K562 (cell line): ENCODE results near the gene PAX2. TPM values are rescaled to one million over a fixed set of nuclear protein-coding genes. Genes with fewer than 3 reads are reported as not detected.

Source experiments
- ATAC-seq: fragments of 200-7000 bp; cut with Tn5 transposase; 3 replicates; pipeline ENCODE4 v1.9.1; 2020; ENCODE audit warnings: moderate library complexity
- BruUV-seq: library from RNA; stranded (reverse); fragments of 400-500 nt; replicated peaks from 2 replicates; lab custom pipeline; 2021; lab: Mats Ljungman, UMichigan
- CTCF ChIA-PET: fragments of 300-600 bp; formaldehyde crosslinking; extraction: SDS; loops from one replicate; lab custom pipeline; 2021; ENCODE audit warnings: low intra/inter-chr PET ratio; lab: Yijun Ruan, JAX
- POLR2A ChIA-PET: fragments of 300-600, 350-650 bp; sonication (Branson Sonifier 250); formaldehyde crosslinking; extraction: SDS; loops from one replicate; lab custom pipeline; 2021; ENCODE audit warnings: antibody characterized with exemption, inconsistent platforms; lab: Yijun Ruan, JAX
- DNase-seq, 4 experiments: peaks; one replicate each; pipeline versions ENCODE4 v3.0.0 to v3.0.0-alpha.2; 2011 to 2018; ENCODE audit warnings: low spot score in 3 of 4, mixed read lengths in 3 of 4; ENCODE audit errors: extremely low read depth in 1 of 4
- FAIRE-seq: peaks from 2 replicates; lab custom pipeline; 2011; peaks lifted over from hg19 to GRCh38; lab: Jason Lieb, UNC
- H2AFZ ChIP-seq: 2 replicates; pipeline ENCODE4 v1.6.0; 2011; ENCODE audit warnings: low read depth, low read length, control low read depth, inconsistent platforms
- H3K27ac ChIP-seq: fragments of 200-600 bp; 3 replicates; pipeline ENCODE4 v1.8.0; 2011; ENCODE audit warnings: low read depth, mild to moderate bottlenecking, control low read depth, inconsistent platforms, low read length, moderate library complexity, mixed read lengths; ENCODE audit errors: extremely low read depth
- H3K27me3 ChIP-seq, 2 experiments: fragments of 300-600 bp in 1 of 2; 2 replicates in 1 of 2; 3 replicates in 1 of 2; pipeline versions ENCODE4 v1.6.0 to v1.8.0; 2011; ENCODE audit warnings: inconsistent platforms in 2 of 2, low read length in 2 of 2, mild to moderate bottlenecking in 1 of 2, mixed read lengths in 1 of 2, moderate library complexity in 1 of 2; ENCODE audit not compliant: control insufficient read depth in 2 of 2, insufficient read depth in 2 of 2
- H3K36me3 ChIP-seq: fragments of 300-600 bp; 3 replicates; pipeline ENCODE4 v1.8.0; 2011; ENCODE audit warnings: mild to moderate bottlenecking, low read length, inconsistent platforms; ENCODE audit not compliant: control insufficient read depth, insufficient read depth
- H3K4me1 ChIP-seq, 2 experiments: fragments of 200-600 bp in 1 of 2; replicated peaks in 1 of 2; 2 replicates in 1 of 2; 3 replicates in 1 of 2; pipeline versions ENCODE4 v1.5.1 to v1.8.0; 2011; ENCODE audit warnings: inconsistent platforms in 2 of 2, low read length in 2 of 2, mild to moderate bottlenecking in 1 of 2, mixed read lengths in 1 of 2, moderate library complexity in 1 of 2; ENCODE audit not compliant: control insufficient read depth in 2 of 2, insufficient read depth in 2 of 2
- H3K4me2 ChIP-seq: 2 replicates; pipeline ENCODE4 v1.6.1; 2011; ENCODE audit warnings: low read length, control low read depth, inconsistent platforms, mixed read lengths; ENCODE audit not compliant: insufficient read depth
- H3K4me3 ChIP-seq: fragments of 200-600 bp; sonication (generic), shearing (Covaris generic); 2 replicates; pipeline ENCODE4 v1.5.1; 2016; ENCODE audit warnings: control low read depth, inconsistent platforms
- H3K79me2 ChIP-seq: fragments of 200-600 bp; 3 replicates; pipeline ENCODE4 v1.8.0; 2011; ENCODE audit warnings: low read length, inconsistent platforms; ENCODE audit not compliant: control insufficient read depth, insufficient read depth
- H3K9ac ChIP-seq, 2 experiments: 2 replicates each; pipeline versions ENCODE4 v1.6.0 to v1.6.1; 2011; ENCODE audit warnings: low read depth in 2 of 2, low read length in 2 of 2, control low read depth in 1 of 2, inconsistent platforms in 1 of 2, mild to moderate bottlenecking in 1 of 2, mixed read lengths in 1 of 2; ENCODE audit not compliant: insufficient read depth in 1 of 2
- H3K9me1 ChIP-seq: one replicate; pipeline ENCODE4 v1.6.0; 2011; ENCODE audit warnings: inconsistent platforms, mild to moderate bottlenecking, low read length, moderate library complexity; ENCODE audit not compliant: control insufficient read depth, insufficient read depth
- H3K9me3 ChIP-seq: replicated peaks from 2 replicates; pipeline ENCODE4 v1.5.1; 2011; ENCODE audit warnings: low read depth, low read length, inconsistent platforms; ENCODE audit not compliant: control insufficient read depth, insufficient read depth
- H4K20me1 ChIP-seq: replicated peaks from 2 replicates; pipeline ENCODE4 v1.6.1; 2011; ENCODE audit warnings: low read length, inconsistent platforms, mixed read lengths; ENCODE audit not compliant: control insufficient read depth, insufficient read depth
- ASH1L ChIP-seq: fragments of 450-650 bp; IDR thresholded peaks from 2 replicates; pipeline ENCODE4 v1.6.1; 2018; ENCODE audit warnings: borderline replicate concordance, mild to moderate bottlenecking, low read depth; ENCODE audit not compliant: partially characterized antibody
- ESRRB ChIP-seq: fragments of 250-450 bp; sonication (Bioruptor Pico); IDR thresholded peaks from 2 replicates; pipeline ENCODE4 v1.5.0; 2020; ENCODE audit warnings: mild to moderate bottlenecking, moderate library complexity, borderline replicate concordance
- GABPB2 ChIP-seq: fragments of 250-450 bp; sonication (Bioruptor Pico); conservative IDR thresholded peaks from 2 replicates; pipeline ENCODE4 v1.5.1; 2021; ENCODE audit warnings: mild to moderate bottlenecking
- LCOR ChIP-seq: sonication (generic); formaldehyde crosslinking; IDR thresholded peaks from 2 replicates; pipeline ENCODE4 v1.8.0; 2022; ENCODE audit warnings: mild to moderate bottlenecking, missing genetic modification reagents
- MIER1 ChIP-seq: fragments of 450-650 bp; IDR thresholded peaks from 2 replicates; pipeline ENCODE4 v1.6.1; 2016; ENCODE audit warnings: antibody characterized with exemption, mild to moderate bottlenecking, low read depth
- NR2F6 ChIP-seq: fragments of 450-650 bp; formaldehyde crosslinking; IDR thresholded peaks from 2 replicates; pipeline ENCODE4 v1.4.0; 2020; ENCODE audit warnings: mild to moderate bottlenecking
- NRF1 ChIP-seq, 2 experiments: fragments of 450-650 bp; IDR thresholded peaks in 1 of 2; conservative IDR thresholded peaks in 1 of 2; 2 replicates each; pipeline ENCODE4 v1.6.1; 2014; ENCODE audit warnings: mild to moderate bottlenecking in 2 of 2
- RAD51 ChIP-seq: fragments of 450-650 bp; IDR thresholded peaks from 2 replicates; pipeline ENCODE4 v1.7.1; 2016; ENCODE audit warnings: low read depth, mild to moderate bottlenecking, borderline replicate concordance
- SAFB2 ChIP-seq: fragments of 200-400 bp; formaldehyde crosslinking; IDR thresholded peaks from 2 replicates; pipeline ENCODE4 v1.6.1; 2018; ENCODE audit warnings: borderline replicate concordance, low read length, low read depth, moderate library complexity; ENCODE audit not compliant: severe bottlenecking
- SNRNP70 ChIP-seq: fragments of 200-400 bp; formaldehyde crosslinking; optimal IDR thresholded peaks from 2 replicates; pipeline ENCODE3; 2017; ENCODE audit warnings: low read depth, low read length
- STAG1 ChIP-seq: sonication (generic); formaldehyde crosslinking; IDR thresholded peaks from 2 replicates; pipeline ENCODE4 v1.5.0; 2020; ENCODE audit warnings: missing genetic modification reagents, borderline replicate concordance
- TAF7 ChIP-seq: fragments of 450-650 bp; IDR thresholded peaks from 2 replicates; pipeline ENCODE4 v1.6.1; 2016; ENCODE audit warnings: missing genetic modification characterization, missing compliant biosample characterization
- ZNF3 ChIP-seq: fragments of 250-450 bp; sonication (Bioruptor Pico); IDR thresholded peaks from 2 replicates; pipeline ENCODE4 v1.5.0; 2021; ENCODE audit warnings: mild to moderate bottlenecking, moderate library complexity
- WGBS: fragments of 100-300 bp; shearing (Covaris generic); methylation state at CpG from one replicate; pipeline ENCODE4 v1.1.6; 2016; ENCODE audit warnings: low coverage, mixed read lengths; ENCODE audit not compliant: insufficient coverage; ENCODE audit errors: missing lambda C conversion rate; 5-methylcytosine and 5-hydroxymethylcytosine counted together
- in situ Hi-C: fragments of 300-500 bp; cut with MboI; formaldehyde crosslinking; loops from 4 replicates; pipeline ENCODE4 v1.15.0; 2018; ENCODE audit warnings: inconsistent platforms, mixed read lengths
- intact Hi-C: fragments of 100-400 bp; cut with micrococcal nuclease; formaldehyde crosslinking; loops from 2 replicates; pipeline ENCODE4 v1.14.2; 2022
- polyA plus RNA-seq, 8 experiments: library from polyadenylated mRNA; depleted of rRNA in 4 of 8; stranded (reverse) in 5 of 8; unstranded in 3 of 8; fragments of >200 nt; fragmentation: Nextera tagmentation in 2 of 8; fragmentation: Illumina TruSeq in 1 of 8; extraction: Ambion mirVana in 2 of 8; extraction: Trizol in 1 of 8; gene quantifications; 2 replicates each; pipeline versions ENCODE4 v1.2.1 to v1.2.3, GENCODE V29; 2011 to 2014; ENCODE audit warnings: inconsistent platforms in 1 of 8, missing spikeins in 1 of 8
- total RNA-seq, 7 experiments: library from RNA; depleted of rRNA in 6 of 7; stranded (reverse); fragments of >200 nt in 6 of 7; fragmentation: Illumina TruSeq in 2 of 7; extraction: Trizol in 2 of 7; gene quantifications; 2 replicates each; pipeline versions ENCODE4 v1.2.1 to v1.2.3, GENCODE V29; 2011 to 2021; ENCODE audit warnings: low replicate concordance in 1 of 7
- TF ChIP-seq, protein P1 (sequence below): fragments of 450-650 bp; IDR thresholded peaks from 2 replicates; pipeline ENCODE4 v1.6.1; 2014; ENCODE audit warnings: low read depth, mild to moderate bottlenecking, moderate library complexity, borderline replicate concordance
- TF ChIP-seq, protein P2 (sequence below): fragments of 450-650 bp; formaldehyde crosslinking; IDR thresholded peaks from 2 replicates; pipeline ENCODE4 v1.4.0; 2020; ENCODE audit warnings: mild to moderate bottlenecking, mixed read lengths

PAX2 gene
- total and polyA plus RNA-seq, 9 of the 15 experiments (the other 6 are each of a cell fraction or from before 2014, with no cell fraction given), result not detected

DNA sequence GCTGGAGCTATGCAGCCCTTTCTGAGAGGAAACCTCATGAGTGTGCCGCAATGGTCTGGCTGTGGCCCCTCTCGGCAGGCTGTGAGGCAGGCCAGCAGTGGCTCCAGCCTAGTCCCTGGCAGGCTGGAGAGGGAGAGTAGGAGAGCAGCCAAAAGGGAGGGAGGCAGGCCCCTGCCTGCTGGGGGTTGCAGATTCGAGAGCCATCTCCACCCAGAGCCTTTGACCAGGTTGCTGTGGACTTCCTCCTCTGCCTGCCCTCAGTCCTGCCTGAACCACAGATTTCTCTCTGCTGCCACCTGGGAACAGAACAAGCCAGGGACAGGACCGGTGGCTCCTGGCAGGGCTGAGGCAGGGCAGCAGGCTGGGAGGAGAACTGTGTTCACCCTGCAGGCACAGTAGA, 13.9 kb downstream of the PAX2 start:
- TF ChIP-seq TAF7 (tag) (no peak), MIER1 (no peak), NR2F6 (no peak), LCOR (no peak), ZNF3 (CRISPR knock-in tag) (no peak), ESRRB (no peak), RAD51 (no peak), SAFB2 (no peak), NRF1 (conservative IDR thresholded peaks at IDR 0.05 in 1 of 2, IDR thresholded peaks at IDR 0.05 in 1 of 2) (no peak), STAG1 (CRISPR knock-in tag) (no peak), ASH1L (no peak), GABPB2 (CRISPR knock-in tag) (no peak), SNRNP70 (no peak)
- TF ChIP-seq, protein P1, sequence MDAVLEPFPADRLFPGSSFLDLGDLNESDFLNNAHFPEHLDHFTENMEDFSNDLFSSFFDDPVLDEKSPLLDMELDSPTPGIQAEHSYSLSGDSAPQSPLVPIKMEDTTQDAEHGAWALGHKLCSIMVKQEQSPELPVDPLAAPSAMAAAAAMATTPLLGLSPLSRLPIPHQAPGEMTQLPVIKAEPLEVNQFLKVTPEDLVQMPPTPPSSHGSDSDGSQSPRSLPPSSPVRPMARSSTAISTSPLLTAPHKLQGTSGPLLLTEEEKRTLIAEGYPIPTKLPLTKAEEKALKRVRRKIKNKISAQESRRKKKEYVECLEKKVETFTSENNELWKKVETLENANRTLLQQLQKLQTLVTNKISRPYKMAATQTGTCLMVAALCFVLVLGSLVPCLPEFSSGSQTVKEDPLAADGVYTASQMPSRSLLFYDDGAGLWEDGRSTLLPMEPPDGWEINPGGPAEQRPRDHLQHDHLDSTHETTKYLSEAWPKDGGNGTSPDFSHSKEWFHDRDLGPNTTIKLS, result no peak
- TF ChIP-seq, protein P2, sequence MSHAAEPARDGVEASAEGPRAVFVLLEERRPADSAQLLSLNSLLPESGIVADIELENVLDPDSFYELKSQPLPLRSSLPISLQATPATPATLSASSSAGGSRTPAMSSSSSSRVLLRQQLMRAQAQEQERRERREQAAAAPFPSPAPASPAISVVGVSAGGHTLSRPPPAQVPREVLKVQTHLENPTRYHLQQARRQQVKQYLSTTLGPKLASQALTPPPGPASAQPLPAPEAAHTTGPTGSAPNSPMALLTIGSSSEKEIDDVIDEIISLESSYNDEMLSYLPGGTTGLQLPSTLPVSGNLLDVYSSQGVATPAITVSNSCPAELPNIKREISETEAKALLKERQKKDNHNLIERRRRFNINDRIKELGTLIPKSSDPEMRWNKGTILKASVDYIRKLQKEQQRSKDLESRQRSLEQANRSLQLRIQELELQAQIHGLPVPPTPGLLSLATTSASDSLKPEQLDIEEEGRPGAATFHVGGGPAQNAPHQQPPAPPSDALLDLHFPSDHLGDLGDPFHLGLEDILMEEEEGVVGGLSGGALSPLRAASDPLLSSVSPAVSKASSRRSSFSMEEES, result no peak
- CTCF ChIA-PET, result no interaction called here

More for the DNA sequence above, 13.9 kb downstream of the PAX2 start:
- 7% methylated on average over 3 of the region's 4 CpGs for WGBS
- in situ Hi-C loops, result no loop called here
- no peak overlapping the region for H3K4me3 ChIP-seq
- no peak overlapping the region for H3K4me2 ChIP-seq
- H3K9me1 ChIP-seq, result no peaks in the 10 kb centered on the region
- no peak overlapping the region for H2AFZ ChIP-seq
- DNase-seq (no peak), FAIRE-seq (no peak), ATAC-seq (no peak)
- no peaks in the 10 kb centered on the region; the same call in 1 of the 2 replicates for H4K20me1 ChIP-seq
- H3K27ac ChIP-seq, result no peak overlapping the region
- no peak overlapping the region for H3K9ac ChIP-seq
- peaks cover 8 to 36% of the 10 kb centered on the region in 2 experiments; a peak in 3 of 5 replicates for H3K27me3 ChIP-seq
- H3K4me1 ChIP-seq, result no peaks in the 10 kb centered on the region
- POLR2A ChIA-PET, result interaction anchor here (1.5 kb wide), 1 partner anchor 10 kb away, joined by 3 read pairs; no protein-coding TSS in a partner anchor
- H3K79me2 ChIP-seq, result no peaks in the 10 kb centered on the region
- no peaks in the 10 kb centered on the region for H3K36me3 ChIP-seq
- BruUV-seq, result no TSS peak
- intact Hi-C loops, result no loop called here
- no peaks in the 10 kb centered on the region for H3K9me3 ChIP-seq
